Prostate gland (tissue), 2 donors: ENCODE results near the gene PFN3. TPM values are rescaled to one million over a fixed set of nuclear protein-coding genes. Genes with fewer than 3 reads are reported as not detected.

Experiments
- DNase-seq: peaks from one replicate; pipeline ENCODE4 v3.0.0-alpha.2; 2019; ENCODE audit warnings: low spot score
- H3K27ac ChIP-seq, 2 donors: fragments of 200-600 bp; sonication (generic); 2 replicates each; pipeline ENCODE4 v1.5.1; 2017 to 2019
- H3K27me3 ChIP-seq: fragments of 200-600 bp; sonication (generic); replicated peaks from 2 replicates; pipeline ENCODE4 v1.5.1; 2019; ENCODE audit not compliant: insufficient read depth
- H3K36me3 ChIP-seq, 2 donors: fragments of 200-600 bp; sonication (generic); 1 replicate in 1 of 2; 2 replicates in 1 of 2; pipeline versions ENCODE4 v1.5.1 to v1.8.1; 2017 to 2019
- H3K4me1 ChIP-seq: fragments of 200-600 bp; sonication (generic); replicated peaks from 2 replicates; pipeline ENCODE4 v1.5.1; 2019
- H3K4me3 ChIP-seq, 2 donors: fragments of 200-600 bp; sonication (generic); 2 replicates each; pipeline ENCODE4 v1.5.1; 2017 to 2019
- H3K9me3 ChIP-seq: fragments of 200-600 bp; sonication (generic); 2 replicates; pipeline ENCODE4 v1.5.1; 2017
- CTCF ChIP-seq, 4 experiments: fragments of 200-600 bp in 2 of 4; fragments of 450-650 bp in 2 of 4; sonication (generic) in 2 of 4; IDR thresholded peaks; 1 replicate in 3 of 4; 2 replicates in 1 of 4; pipeline ENCODE4 v1.5.1; 2016 to 2019; ENCODE audit warnings: antibody characterized with exemption in 4 of 4, mild to moderate bottlenecking in 2 of 4, moderate library complexity in 2 of 4
- POLR2A ChIP-seq: fragments of 450-650 bp; IDR thresholded peaks from one replicate; pipeline ENCODE4 v1.6.1; 2016; ENCODE audit warnings: antibody characterized with exemption, mild to moderate bottlenecking
- POLR2AphosphoS5 ChIP-seq: sonication (generic); formaldehyde crosslinking; IDR thresholded peaks from one replicate; pipeline ENCODE4 v1.6.1; 2017; ENCODE audit warnings: antibody characterized with exemption
- WGBS: methylation state at CpG from one replicate; pipeline ENCODE4 v1.1.5; 2018; 5-methylcytosine and 5-hydroxymethylcytosine counted together
- intact Hi-C: fragments of 100-400 bp; cut with DNase I; formaldehyde crosslinking; loops from one replicate; pipeline ENCODE4 v1.14.2; 2022
- total RNA-seq, 2 donors: library from RNA; depleted of rRNA; stranded (reverse); fragments of >200 nt; gene quantifications; one replicate each; pipeline ENCODE4 v1.1.0, GENCODE V29; 2016

PFN3 gene
- total RNA-seq, 2 donors from 2014 or later, result not detected

GRCh38 chr5:177432143-177432838, 31.8 kb upstream of the PFN3 start:
- no peaks in the 10 kb centered on the region for H3K9me3 ChIP-seq
- no peak overlapping the region for H3K4me3 ChIP-seq
- TF ChIP-seq POLR2A (no peak), CTCF (IDR thresholded peaks at IDR 0.05) (no peak), POLR2AphosphoS5 (no peak)
- no peaks in the 10 kb centered on the region for H3K4me1 ChIP-seq
- H3K27ac ChIP-seq, result no peak overlapping the region
- H3K27me3 ChIP-seq, result no peaks in the 10 kb centered on the region
- intact Hi-C loops, result no loop called here
- H3K36me3 ChIP-seq, result peaks cover 13 to 31% of the 10 kb centered on the region in 2 donors
- DNase-seq, result no peak
- 81% methylated on average over 15 of the region's 18 CpGs for WGBS

GRCh38 chr5:177431317-177432142, 31.1 kb upstream of the PFN3 start:
- WGBS, result 90% methylated on average over 24 of the region's 29 CpGs
- H3K27me3 ChIP-seq, result no peaks in the 10 kb centered on the region
- H3K4me1 ChIP-seq, result peaks cover 3% of the 10 kb centered on the region
- no peak for TF ChIP-seq POLR2A
- no peak overlapping the region for H3K27ac ChIP-seq
- no peak overlapping the region for H3K4me3 ChIP-seq
- DNase-seq, result no peak
- peaks cover 13 to 29% of the 10 kb centered on the region in 2 donors for H3K36me3 ChIP-seq
- intact Hi-C loops, result no loop called here
- H3K9me3 ChIP-seq, result no peaks in the 10 kb centered on the region

- 86% methylated on average over 7 of the region's 7 CpGs for WGBS
- DNase-seq, result no peak
- TF ChIP-seq CTCF (IDR thresholded peaks at IDR 0.05) (no peak), POLR2AphosphoS5 (no peak), POLR2A (no peak)
- Histone ChIP-seq H3K36me3 (peaks cover 13 to 23% of the 10 kb centered on the region in 2 donors), H3K4me1 (peaks cover 3% of the 10 kb centered on the region), H3K27me3 (no peaks in the 10 kb centered on the region), H3K4me3 (no peak overlapping the region), H3K27ac (peak overlapping the region in 1 of 2 donors; percentile 30), H3K9me3 (no peaks in the 10 kb centered on the region)
- intact Hi-C loops, result no loop called here
Measured at GRCh38 chr5:177430972-177431316, 30.5 kb upstream of the PFN3 start.

- intact Hi-C loops, result no loop called here
- H3K27ac ChIP-seq, result peak overlapping the region in 1 of 2 donors; percentile 30
- peak; percentile 50 for TF ChIP-seq POLR2AphosphoS5
- TF ChIP-seq CTCF (IDR thresholded peaks at IDR 0.05), result no peak
Measured at GRCh38 chr5:177430140-177430951, 29.9 kb upstream of the PFN3 start.

More at GRCh38 chr5:177430140-177430951, 29.9 kb upstream of the PFN3 start:
- no peaks in the 10 kb centered on the region for H3K9me3 ChIP-seq
- H3K27me3 ChIP-seq, result no peaks in the 10 kb centered on the region
- H3K4me1 ChIP-seq, result peaks cover 3% of the 10 kb centered on the region
- WGBS, result 66% methylated on average over 26 of the region's 26 CpGs
- peaks cover 13 to 21% of the 10 kb centered on the region in 2 donors for H3K36me3 ChIP-seq
- no peak overlapping the region for H3K4me3 ChIP-seq
- peak; percentile 70 for DNase-seq
